GM12874 (cell line): ENCODE measurements around the gene NHLRC2.

Source experiments
- CTCF ChIP-seq: IDR thresholded peaks from 2 replicates; pipeline ENCODE4 v1.5.1; 2011; ENCODE audit warnings: low read depth, mild to moderate bottlenecking, control low read depth, low read length, moderate library complexity; ENCODE audit not compliant: insufficient read depth

NHLRC2 gene

GRCh38 chr10:113958631-113959382 is 104.3 kb downstream of the NHLRC2 start:
- no peak for TF ChIP-seq CTCF

GRCh38 chr10:113959383-113959760 is 104.9 kb downstream of the NHLRC2 start:
- TF ChIP-seq CTCF: no peak

- no peak for TF ChIP-seq CTCF
Measured at GRCh38 chr10:113960617-113961181, 106.2 kb downstream of the NHLRC2 start.

- TF ChIP-seq CTCF: no peak
Measured at GRCh38 chr10:113961182-113962031, 106.9 kb downstream of the NHLRC2 start.

- TF ChIP-seq CTCF: no peak
Measured at GRCh38 chr10:113965077-113965476, 110.6 kb downstream of the NHLRC2 start.

GRCh38 chr10:113965683-113966082 is 111.2 kb downstream of the NHLRC2 start:
- no peak for TF ChIP-seq CTCF
